Measurements from ENCODE around the gene NLRP13.

GRCh38 chr19:55956431-55956830, 24.3 kb upstream of the NLRP13 start:
- TF ChIP-seq POLR2A (IDR thresholded peaks at IDR 0.05; ENCODE audit: extremely low read depth, insufficient read length) (no peak), CTCF (IDR thresholded peaks at IDR 0.05; ENCODE audit: low read depth, low read length) (no peak), MAX (IDR thresholded peaks at IDR 0.05; ENCODE audit: low read depth, low read length) (no peak)
